H1 (cell line): ENCODE data around the gene RYR3. TPM values are rescaled to one million over a fixed set of nuclear protein-coding genes. Genes with fewer than 3 reads are reported as not detected.

Source experiments
- CTCF ChIA-PET: fragments of 300-600 bp; sonication (Branson Sonifier 250); formaldehyde crosslinking; loops from one replicate; lab custom pipeline; 2021; ENCODE audit not compliant: partially characterized antibody; lab: Charles Lee
- POLR2A ChIA-PET: fragments of 300-600 bp; sonication (Branson Sonifier 250); formaldehyde crosslinking; loops from one replicate; lab custom pipeline; 2021; ENCODE audit warnings: inconsistent platforms; ENCODE audit not compliant: partially characterized antibody; lab: Charles Lee
- DNase-seq, 2 experiments: peaks; one replicate each; pipeline versions ENCODE4 v3.0.0 to v3.0.0-alpha.2; 2010 to 2022; ENCODE audit warnings: low spot score in 2 of 2, low read depth in 1 of 2, mixed read lengths in 1 of 2
- FAIRE-seq: peaks from 2 replicates; lab custom pipeline; 2011; peaks lifted over from hg19 to GRCh38; lab: Jason Lieb, UNC
- H2AFZ ChIP-seq: 2 replicates; pipeline ENCODE4 v1.8.1; 2012; ENCODE audit warnings: low read length, inconsistent platforms
- H2AK5ac ChIP-seq: 2 replicates; pipeline ENCODE4 v1.6.1; 2013; ENCODE audit warnings: low read depth, low read length
- H2BK120ac ChIP-seq: replicated peaks from 2 replicates; pipeline ENCODE3; 2013; ENCODE audit warnings: low read depth, low read length, inconsistent platforms
- H2BK12ac ChIP-seq: 2 replicates; pipeline ENCODE4 v1.6.1; 2013; ENCODE audit warnings: low read depth, low read length
- H2BK15ac ChIP-seq: 2 replicates; pipeline ENCODE4 v1.6.1; 2013; ENCODE audit warnings: low read length
- H2BK20ac ChIP-seq: 2 replicates; pipeline ENCODE4 v1.6.1; 2013; ENCODE audit warnings: low read length
- H2BK5ac ChIP-seq: 2 replicates; pipeline ENCODE4 v1.6.1; 2013; ENCODE audit warnings: low read depth, low read length
- H3K14ac ChIP-seq: 2 replicates; pipeline ENCODE4 v1.6.1; 2013; ENCODE audit warnings: inconsistent platforms; ENCODE audit not compliant: insufficient read length
- H3K18ac ChIP-seq: 2 replicates; pipeline ENCODE4 v1.6.1; 2013; ENCODE audit warnings: low read length; ENCODE audit errors: extremely low read depth
- H3K23ac ChIP-seq: 2 replicates; pipeline ENCODE4 v1.6.1; 2013; ENCODE audit warnings: inconsistent platforms; ENCODE audit not compliant: insufficient read length
- H3K23me2 ChIP-seq: 2 replicates; pipeline ENCODE4 v1.6.1; 2013; ENCODE audit warnings: low read depth, low read length
- H3K27ac ChIP-seq: 2 replicates; pipeline ENCODE4 v1.6.1; 2011; ENCODE audit warnings: low read depth, low read length, inconsistent platforms
- H3K27me3 ChIP-seq, 4 experiments: replicated peaks in 1 of 4; 1 replicate in 1 of 4; 2 replicates in 3 of 4; pipeline versions ENCODE4 v1.6.1 to v1.8.1; 2011 to 2013; ENCODE audit warnings: low read length in 3 of 4, mild to moderate bottlenecking in 3 of 4, inconsistent platforms in 2 of 4, mixed read lengths in 2 of 4, moderate library complexity in 1 of 4; ENCODE audit not compliant: control insufficient read depth in 3 of 4, insufficient read depth in 3 of 4; ENCODE audit errors: extremely low read depth in 1 of 4
- H3K36me3 ChIP-seq, 4 experiments: 2 replicates each; pipeline versions ENCODE4 v1.6.1 to v1.8.1; 2011 to 2013; ENCODE audit warnings: mild to moderate bottlenecking in 4 of 4, low read length in 3 of 4, moderate library complexity in 2 of 4, control low read depth in 1 of 4, inconsistent platforms in 1 of 4; ENCODE audit not compliant: insufficient read depth in 4 of 4, control insufficient read depth in 2 of 4
- H3K4ac ChIP-seq: replicated peaks from 2 replicates; pipeline ENCODE3; 2013; ENCODE audit warnings: low read length, low read depth, mixed read lengths, inconsistent platforms; ENCODE audit not compliant: insufficient read length
- H3K4me1 ChIP-seq, 4 experiments: replicated peaks in 1 of 4; 1 replicate in 1 of 4; 2 replicates in 3 of 4; pipeline versions ENCODE4 v1.6.1 to v1.8.1; 2011 to 2013; ENCODE audit warnings: low read length in 3 of 4, inconsistent platforms in 2 of 4, mixed read lengths in 1 of 4; ENCODE audit not compliant: insufficient read depth in 4 of 4, control insufficient read depth in 3 of 4
- H3K4me2 ChIP-seq, 2 experiments: 2 replicates each; pipeline versions ENCODE4 v1.6.1 to v1.8.1; 2011 to 2013; ENCODE audit warnings: low read depth in 2 of 2, low read length in 2 of 2, control low read depth in 1 of 2, inconsistent platforms in 1 of 2, mild to moderate bottlenecking in 1 of 2; ENCODE audit not compliant: insufficient read depth in 1 of 2
- H3K4me3 ChIP-seq, 4 experiments: fragments of 200-600, 300-600 bp in 1 of 4; sonication (generic), shearing (Covaris generic), sonication (Bioruptor Twin) in 1 of 4; 2 replicates each; pipeline versions ENCODE4 v1.5.1 to v1.8.1; 2011 to 2016; ENCODE audit warnings: low read length in 4 of 4, low read depth in 3 of 4, control low read depth in 2 of 4, inconsistent platforms in 2 of 4, mild to moderate bottlenecking in 2 of 4, mixed read lengths in 1 of 4, moderate library complexity in 1 of 4; ENCODE audit not compliant: insufficient read depth in 2 of 4; ENCODE audit errors: extremely low read depth in 1 of 4
- H3K56ac ChIP-seq: replicated peaks from 2 replicates; pipeline ENCODE3; 2013; ENCODE audit warnings: low read depth, mild to moderate bottlenecking, mixed read lengths, low read length, inconsistent platforms; ENCODE audit not compliant: insufficient read length
- H3K79me1 ChIP-seq: 2 replicates; pipeline ENCODE4 v1.6.1; 2013; ENCODE audit warnings: low read depth, low read length, control low read depth
- H3K79me2 ChIP-seq, 2 experiments: 2 replicates each; pipeline versions ENCODE4 v1.6.1 to v1.8.1; 2012 to 2013; ENCODE audit warnings: low read length in 2 of 2, mild to moderate bottlenecking in 2 of 2, inconsistent platforms in 1 of 2; ENCODE audit not compliant: insufficient read depth in 2 of 2, control insufficient read depth in 1 of 2
- H3K9ac ChIP-seq, 4 experiments: replicated peaks in 1 of 4; 1 replicate in 1 of 4; 2 replicates in 3 of 4; pipeline versions ENCODE4 v1.6.1 to v1.8.1; 2011 to 2013; ENCODE audit warnings: low read depth in 3 of 4, low read length in 3 of 4, control low read depth in 2 of 4, mild to moderate bottlenecking in 2 of 4, moderate library complexity in 2 of 4, inconsistent platforms in 1 of 4; ENCODE audit errors: extremely low read depth in 1 of 4
- H3K9me3 ChIP-seq, 2 experiments: 2 replicates each; pipeline versions ENCODE4 v1.6.1 to v1.8.1; 2012 to 2013; ENCODE audit warnings: mild to moderate bottlenecking in 2 of 2, moderate library complexity in 2 of 2, control low read depth in 1 of 2, inconsistent platforms in 1 of 2, low read depth in 1 of 2, low read length in 1 of 2, mixed read lengths in 1 of 2; ENCODE audit not compliant: insufficient read depth in 2 of 2
- H4K20me1 ChIP-seq, 2 experiments: replicated peaks in 1 of 2; 2 replicates each; pipeline versions ENCODE3 to v1.8.1; 2011 to 2013; ENCODE audit warnings: inconsistent platforms in 2 of 2, low read length in 2 of 2, mild to moderate bottlenecking in 1 of 2; ENCODE audit not compliant: insufficient read depth in 2 of 2, control insufficient read depth in 1 of 2
- H4K5ac ChIP-seq: 2 replicates; pipeline ENCODE4 v1.6.1; 2013; ENCODE audit warnings: low read length, low read depth, mixed read lengths, inconsistent platforms; ENCODE audit not compliant: insufficient read length
- H4K8ac ChIP-seq: 2 replicates; pipeline ENCODE4 v1.8.0; 2013; ENCODE audit warnings: mild to moderate bottlenecking, moderate library complexity, low read length, inconsistent platforms; ENCODE audit not compliant: insufficient read depth; ENCODE audit errors: extremely low read depth
- H4K91ac ChIP-seq: replicated peaks from 2 replicates; pipeline ENCODE3; 2013; ENCODE audit warnings: low read length, mixed read lengths, inconsistent platforms; ENCODE audit not compliant: insufficient read length
- ATF2 ChIP-seq: IDR thresholded peaks from 2 replicates; pipeline ENCODE4 v1.6.1; 2012; ENCODE audit warnings: low read length, inconsistent platforms
- CTBP2 ChIP-seq: IDR thresholded peaks from 2 replicates; pipeline ENCODE4 v1.7.0; 2011; ENCODE audit warnings: borderline replicate concordance, mild to moderate bottlenecking, moderate library complexity, mixed read lengths, low read length; ENCODE audit not compliant: insufficient read depth, insufficient read length
- EGR1 ChIP-seq: IDR thresholded peaks from 2 replicates; pipeline ENCODE4 v1.6.1; 2011; ENCODE audit warnings: low read depth, low read length, borderline replicate concordance
- MAX ChIP-seq: IDR thresholded peaks from 2 replicates; pipeline ENCODE4 v1.6.1; 2012; ENCODE audit warnings: inconsistent platforms
- NANOG ChIP-seq: IDR thresholded peaks from 2 replicates; pipeline ENCODE4 v1.6.1; 2011; ENCODE audit warnings: low read length, low read depth, mild to moderate bottlenecking, inconsistent platforms; ENCODE audit not compliant: insufficient read depth, poor library complexity, severe bottlenecking
- PHF8 ChIP-seq: fragments of 200-600 bp; sonication (generic); conservative IDR thresholded peaks from 2 replicates; pipeline ENCODE4 v1.7.1; 2012; ENCODE audit warnings: low read depth, mild to moderate bottlenecking, inconsistent platforms, low read length, moderate library complexity
- RBBP5 ChIP-seq: IDR thresholded peaks from 2 replicates; pipeline ENCODE4 v1.7.1; 2012; ENCODE audit warnings: low read depth, mild to moderate bottlenecking, inconsistent platforms, low read length, moderate library complexity, borderline replicate concordance
- RNF2 ChIP-seq: fragments of 200-900, 300-1000 bp; sonication (generic); IDR thresholded peaks from 2 replicates; pipeline ENCODE4 v1.7.1; 2016; ENCODE audit warnings: borderline replicate concordance, low read depth, mild to moderate bottlenecking, antibody characterized with exemption, low read length; ENCODE audit not compliant: poor library complexity, severe bottlenecking; ENCODE audit errors: missing control alignments
- SIX5 ChIP-seq: IDR thresholded peaks from 2 replicates; pipeline ENCODE4 v1.6.1; 2011; ENCODE audit warnings: mild to moderate bottlenecking, low read depth, low read length
- SP1 ChIP-seq: IDR thresholded peaks from 2 replicates; pipeline ENCODE4 v1.6.1; 2011; ENCODE audit warnings: low read depth, low read length
- SP2 ChIP-seq: IDR thresholded peaks from 2 replicates; pipeline ENCODE4 v1.6.1; 2012; ENCODE audit warnings: mild to moderate bottlenecking, low read length, inconsistent platforms
- YY1 ChIP-seq: IDR thresholded peaks from 2 replicates; pipeline ENCODE4 v1.6.1; 2011; ENCODE audit warnings: low read depth, mild to moderate bottlenecking, low read length
- WGBS, 2 experiments: shearing (Covaris generic) in 1 of 2; methylation state at CpG; one replicate each; pipeline versions ENCODE4 v1.1.6 to v1.1.7; 2013 to 2015; ENCODE audit warnings: low lambda C conversion rate in 2 of 2, mixed read lengths in 2 of 2, inconsistent platforms in 1 of 2, low coverage in 1 of 2, missing lambda C conversion rate in 1 of 2; ENCODE audit not compliant: insufficient replicate concordance in 2 of 2, insufficient coverage in 1 of 2, insufficient read length in 1 of 2; ENCODE audit errors: extremely low coverage in 1 of 2, missing lambda C conversion rate in 1 of 2; 5-methylcytosine and 5-hydroxymethylcytosine counted together
- polyA plus RNA-seq, 7 experiments: library from polyadenylated mRNA; depleted of rRNA in 3 of 7; stranded (reverse) in 5 of 7; unstranded in 2 of 7; fragments of >200 nt in 5 of 7; fragments of 200-250 nt in 2 of 7; gene quantifications; 1 replicate in 5 of 7; 2 replicates in 1 of 7; 4 replicates in 1 of 7; pipeline versions ENCODE4 v1.2.1 to v1.2.3, GENCODE V29; 2011 to 2013; ENCODE audit warnings: missing spikeins in 2 of 7, mixed read lengths in 2 of 7
- total RNA-seq: library from RNA; stranded (reverse); fragmentation: NEBNext Ultra II Directional; extraction: Animal tissue kit (Norgen Biotek cat#: 25700); gene quantifications from 2 replicates; pipeline ENCODE4 v1.2.1, GENCODE V29; 2021

RYR3 gene
- total and polyA plus RNA-seq, 2 of the 8 experiments (the other 6 are each of a cell fraction or from before 2014, with no cell fraction given) = 0.33 to 3.4 TPM

- peaks cover 0 to 11% (median 9%) of the 10 kb centered on the region in 4 experiments; a peak in 6 of 7 replicates for H3K4me1 ChIP-seq
- no peak overlapping the region for H2BK5ac ChIP-seq
- H3K79me1 ChIP-seq = no peaks in the 10 kb centered on the region
- no peak overlapping the region for H2BK15ac ChIP-seq
- no peak overlapping the region for H4K5ac ChIP-seq
- H2AFZ ChIP-seq = no peak overlapping the region
- ChIA-PET POLR2A (no interaction called here), CTCF (interaction anchor here (0.7 to 1.0 kb wide), 2 partner anchors 13 to 111 kb away, joined by 3 read pairs; no protein-coding TSS in a partner anchor)
- H3K23ac ChIP-seq = no peak overlapping the region
- FAIRE-seq (no peak), DNase-seq (no peak)
- H3K9me3 ChIP-seq = no peaks in the 10 kb centered on the region
- no peak overlapping the region; a peak in 1 of 7 replicates for H3K9ac ChIP-seq
- H3K56ac ChIP-seq = no peak overlapping the region
- H3K23me2 ChIP-seq = no peaks in the 10 kb centered on the region
- 78% methylated on average over 3 of the region's 3 CpGs; no CpG with 5 or more reads in 1 of the 2 experiments for WGBS, 2 experiments
- no peaks in the 10 kb centered on the region for H3K36me3 ChIP-seq
- H3K4ac ChIP-seq = no peak overlapping the region
- H3K79me2 ChIP-seq = no peaks in the 10 kb centered on the region
- no peak overlapping the region for H3K18ac ChIP-seq
- no peak overlapping the region for H4K91ac ChIP-seq
- no peak overlapping the region for H3K4me2 ChIP-seq
- H2BK20ac ChIP-seq = no peak overlapping the region
- no peaks in the 10 kb centered on the region for H3K27me3 ChIP-seq
- no peaks in the 10 kb centered on the region for H4K20me1 ChIP-seq
- H3K4me3 ChIP-seq = no peak overlapping the region
- no peak overlapping the region for H2BK12ac ChIP-seq
- H2AK5ac ChIP-seq = no peak overlapping the region
- H3K14ac ChIP-seq = no peak overlapping the region
- no peak overlapping the region for H4K8ac ChIP-seq
- no peak overlapping the region for H2BK120ac ChIP-seq
- H3K27ac ChIP-seq = no peak overlapping the region
- TF ChIP-seq CTBP2 (no peak), SP2 (no peak), RBBP5 (no peak), SIX5 (no peak), NANOG (no peak), YY1 (no peak), SP1 (no peak), MAX (no peak), ATF2 (no peak), EGR1 (no peak), RNF2 (no peak), PHF8 (no peak)
These were observed 537.2 kb downstream of the RYR3 start for GRCh38 chr15:33848011-33848410.
